ENCODE results near the gene EXD3. TPM values are rescaled to one million over a fixed set of nuclear protein-coding genes. Genes with fewer than 3 reads are reported as not detected.

The EXD3 gene
- polyA plus RNA-seq, 1 of the 3 experiments (the other 2 are of a cell fraction): 11.5 TPM

DNA sequence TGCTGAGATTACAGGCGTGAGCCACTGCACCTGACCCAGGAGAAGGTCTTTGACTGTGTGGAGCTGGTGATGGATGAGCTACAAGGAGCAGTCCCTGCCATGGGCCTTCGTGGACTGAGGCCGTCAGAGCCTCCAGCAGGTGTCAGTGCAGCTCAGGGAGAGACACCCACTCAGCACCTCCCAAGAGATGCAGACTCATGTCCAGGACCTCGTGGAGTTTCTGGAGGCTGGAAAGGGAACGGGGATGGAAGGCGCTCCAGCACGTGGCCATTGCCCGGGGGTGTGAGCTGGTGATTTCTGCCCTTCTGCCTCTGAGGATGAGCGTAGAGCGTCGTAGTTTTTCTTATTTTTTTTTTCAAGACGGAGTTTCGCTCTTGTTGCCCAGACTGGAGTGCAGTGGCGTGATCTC is 136.0 kb downstream of the EXD3 start (continued):
- TF ChIP-seq EZH2phosphoT487 (IDR thresholded peaks at IDR 0.05; ENCODE audit: borderline replicate concordance, low read depth) (no peak), RFX5 (IDR thresholded peaks at IDR 0.05; ENCODE audit: low read length) (no peak), NRF1 (IDR thresholded peaks at IDR 0.05; ENCODE audit: low read depth, low read length) (no peak), GABPA (IDR thresholded peaks at IDR 0.05; ENCODE audit: low read depth) (no peak), TAF1 (IDR thresholded peaks at IDR 0.05; ENCODE audit: borderline replicate concordance, low read depth, low read length) (no peak)
- TF ChIP-seq, protein P1, sequence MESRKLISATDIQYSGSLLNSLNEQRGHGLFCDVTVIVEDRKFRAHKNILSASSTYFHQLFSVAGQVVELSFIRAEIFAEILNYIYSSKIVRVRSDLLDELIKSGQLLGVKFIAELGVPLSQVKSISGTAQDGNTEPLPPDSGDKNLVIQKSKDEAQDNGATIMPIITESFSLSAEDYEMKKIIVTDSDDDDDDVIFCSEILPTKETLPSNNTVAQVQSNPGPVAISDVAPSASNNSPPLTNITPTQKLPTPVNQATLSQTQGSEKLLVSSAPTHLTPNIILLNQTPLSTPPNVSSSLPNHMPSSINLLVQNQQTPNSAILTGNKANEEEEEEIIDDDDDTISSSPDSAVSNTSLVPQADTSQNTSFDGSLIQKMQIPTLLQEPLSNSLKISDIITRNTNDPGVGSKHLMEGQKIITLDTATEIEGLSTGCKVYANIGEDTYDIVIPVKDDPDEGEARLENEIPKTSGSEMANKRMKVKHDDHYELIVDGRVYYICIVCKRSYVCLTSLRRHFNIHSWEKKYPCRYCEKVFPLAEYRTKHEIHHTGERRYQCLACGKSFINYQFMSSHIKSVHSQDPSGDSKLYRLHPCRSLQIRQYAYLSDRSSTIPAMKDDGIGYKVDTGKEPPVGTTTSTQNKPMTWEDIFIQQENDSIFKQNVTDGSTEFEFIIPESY (IDR thresholded peaks at IDR 0.05; ENCODE audit: borderline replicate concordance, low read depth): no peak
- TF ChIP-seq, protein P2, sequence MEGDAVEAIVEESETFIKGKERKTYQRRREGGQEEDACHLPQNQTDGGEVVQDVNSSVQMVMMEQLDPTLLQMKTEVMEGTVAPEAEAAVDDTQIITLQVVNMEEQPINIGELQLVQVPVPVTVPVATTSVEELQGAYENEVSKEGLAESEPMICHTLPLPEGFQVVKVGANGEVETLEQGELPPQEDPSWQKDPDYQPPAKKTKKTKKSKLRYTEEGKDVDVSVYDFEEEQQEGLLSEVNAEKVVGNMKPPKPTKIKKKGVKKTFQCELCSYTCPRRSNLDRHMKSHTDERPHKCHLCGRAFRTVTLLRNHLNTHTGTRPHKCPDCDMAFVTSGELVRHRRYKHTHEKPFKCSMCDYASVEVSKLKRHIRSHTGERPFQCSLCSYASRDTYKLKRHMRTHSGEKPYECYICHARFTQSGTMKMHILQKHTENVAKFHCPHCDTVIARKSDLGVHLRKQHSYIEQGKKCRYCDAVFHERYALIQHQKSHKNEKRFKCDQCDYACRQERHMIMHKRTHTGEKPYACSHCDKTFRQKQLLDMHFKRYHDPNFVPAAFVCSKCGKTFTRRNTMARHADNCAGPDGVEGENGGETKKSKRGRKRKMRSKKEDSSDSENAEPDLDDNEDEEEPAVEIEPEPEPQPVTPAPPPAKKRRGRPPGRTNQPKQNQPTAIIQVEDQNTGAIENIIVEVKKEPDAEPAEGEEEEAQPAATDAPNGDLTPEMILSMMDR (IDR thresholded peaks at IDR 0.05): peak; percentile 59
- TF ChIP-seq, protein P3, sequence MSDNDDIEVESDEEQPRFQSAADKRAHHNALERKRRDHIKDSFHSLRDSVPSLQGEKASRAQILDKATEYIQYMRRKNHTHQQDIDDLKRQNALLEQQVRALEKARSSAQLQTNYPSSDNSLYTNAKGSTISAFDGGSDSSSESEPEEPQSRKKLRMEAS (IDR thresholded peaks at IDR 0.05; ENCODE audit: low read depth): peak; percentile 78; the same call in 1 of the 2 replicates
- TF ChIP-seq, protein P4, sequence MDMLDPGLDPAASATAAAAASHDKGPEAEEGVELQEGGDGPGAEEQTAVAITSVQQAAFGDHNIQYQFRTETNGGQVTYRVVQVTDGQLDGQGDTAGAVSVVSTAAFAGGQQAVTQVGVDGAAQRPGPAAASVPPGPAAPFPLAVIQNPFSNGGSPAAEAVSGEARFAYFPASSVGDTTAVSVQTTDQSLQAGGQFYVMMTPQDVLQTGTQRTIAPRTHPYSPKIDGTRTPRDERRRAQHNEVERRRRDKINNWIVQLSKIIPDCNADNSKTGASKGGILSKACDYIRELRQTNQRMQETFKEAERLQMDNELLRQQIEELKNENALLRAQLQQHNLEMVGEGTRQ (IDR thresholded peaks at IDR 0.05; ENCODE audit: borderline replicate concordance, low read depth, low read length): no peak

DNA sequence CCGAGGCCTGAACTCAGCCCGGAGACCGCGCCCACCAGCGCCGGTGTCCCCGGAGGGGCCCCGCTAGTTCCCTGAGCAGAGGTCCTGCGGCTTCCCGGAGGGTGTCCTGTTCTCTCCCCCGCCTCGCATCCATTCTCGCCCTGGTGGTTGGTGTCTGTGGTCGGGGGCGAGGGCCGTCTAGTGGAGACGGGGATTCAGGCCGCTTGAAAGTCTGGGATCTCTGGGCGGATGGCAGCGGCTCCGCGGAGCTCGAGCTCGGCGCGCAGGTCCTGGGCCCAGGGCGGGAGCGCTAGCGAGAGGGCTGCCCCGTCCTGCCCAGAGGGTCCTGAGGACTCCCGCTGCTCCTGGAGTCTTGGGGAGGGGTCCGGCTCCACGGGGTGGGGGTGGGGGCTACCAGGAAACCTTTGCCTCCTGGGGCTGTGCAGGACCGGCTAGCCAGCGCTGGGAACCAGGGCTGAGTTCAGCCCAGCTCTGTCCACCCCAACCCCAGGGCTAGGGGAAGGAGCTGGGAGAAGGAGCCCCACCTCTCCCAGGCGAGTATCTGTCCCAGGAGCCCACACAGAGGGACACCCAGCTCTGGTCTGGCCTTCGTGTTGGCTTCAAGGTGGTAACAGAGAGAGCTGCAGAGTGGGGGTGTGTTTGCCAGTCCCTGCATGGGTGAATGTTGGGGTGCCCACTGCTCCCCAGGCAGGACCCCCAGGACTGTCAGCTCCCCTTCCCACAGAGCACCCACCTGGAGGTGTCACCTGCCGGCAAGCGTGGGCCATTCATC is 141.4 kb downstream of the EXD3 start:
- peak; percentile 74 for DNase-seq
- TF ChIP-seq RAD21 (IDR thresholded peaks at IDR 0.05; ENCODE audit: low read length) (no peak), GATA2 (CRISPR knock-in tag; IDR thresholded peaks at IDR 0.05) (no peak), MXI1 (IDR thresholded peaks at IDR 0.05; ENCODE audit: low read depth, low read length) (no peak), SIN3A (IDR thresholded peaks at IDR 0.05; ENCODE audit: borderline replicate concordance, low read depth, low read length) (no peak), JUND (IDR thresholded peaks at IDR 0.05) (no peak), EP300 (IDR thresholded peaks at IDR 0.05; ENCODE audit: borderline replicate concordance in 1 of 2, low read depth in 1 of 2, low read length in 1 of 2) (no peak), EZH2phosphoT487 (IDR thresholded peaks at IDR 0.05; ENCODE audit: borderline replicate concordance, low read depth) (no peak), TEAD4 (IDR thresholded peaks at IDR 0.05; ENCODE audit: borderline replicate concordance, insufficient read depth) (no peak), ELF1 (IDR thresholded peaks at IDR 0.05) (no peak), GABPA (IDR thresholded peaks at IDR 0.05; ENCODE audit: low read depth) (no peak), FOXM1 (IDR thresholded peaks at IDR 0.05; ENCODE audit: low read depth) (no peak), NFIC (IDR thresholded peaks at IDR 0.05; ENCODE audit: borderline replicate concordance) (no peak)
- TF ChIP-seq, protein P1 (IDR thresholded peaks at IDR 0.05; ENCODE audit: borderline replicate concordance, low read depth): no peak
- TF ChIP-seq, protein P4 (IDR thresholded peaks at IDR 0.05; ENCODE audit: borderline replicate concordance, low read depth, low read length): no peak
- Histone ChIP-seq H3K9me3 (no peaks in the 10 kb centered on the region), H3K4me3 (ENCODE audit: low read depth in 2 of 2, low read length in 1 of 2) (peak overlapping the region in 1 of 2 experiments; percentile 37; a peak in 2 of 4 replicates), H3K36me3 (replicated peaks in 1 of 2; ENCODE audit: control insufficient read depth in 1 of 2, insufficient read depth in 2 of 2, low read length in 1 of 2) (no peaks in the 10 kb centered on the region), H3K9me2 (no peaks in the 10 kb centered on the region), H2AFZ (ENCODE audit: low read depth) (no peak overlapping the region), H3F3A (replicated peaks; ENCODE audit: insufficient read depth) (peaks cover 7% of the 10 kb centered on the region), H3K4me2 (peak overlapping the region; percentile 66; the same call in 1 of the 2 replicates), H4K20me1 (ENCODE audit: insufficient read depth) (no peaks in the 10 kb centered on the region), H3K9ac (no peak overlapping the region), H3K27ac (ENCODE audit: low read depth in 2 of 2, low read length in 1 of 2) (no peak overlapping the region), H3K79me2 (ENCODE audit: insufficient read depth) (no peaks in the 10 kb centered on the region), H3K27me3 (ENCODE audit: insufficient read depth) (no peaks in the 10 kb centered on the region), H3K4me1 (ENCODE audit: control insufficient read depth in 1 of 2, insufficient read depth in 2 of 2, low read depth in 1 of 2, low read length in 1 of 2) (peaks cover 0 to 8% of the 10 kb centered on the region in 2 experiments; a peak in 2 of 4 replicates)
- WGBS (ENCODE audit: low lambda C conversion rate): 61% methylated on average over 9 of the region's 39 CpGs
- ChIA-PET CTCF (interaction anchor here (0.7 to 1.9 kb wide), 6 partner anchors 21 to 256 kb away, joined by 3 to 8 read pairs (median 4); partner anchors contain the start of gene NRARP), POLR2A (interaction anchor here (0.7 kb wide), 1 partner anchor 9 kb away, joined by 3 read pairs; no protein-coding TSS in a partner anchor)

Data from SK-N-SH (cell line).